ENCODE results near the gene EPHA6. TPM values are rescaled to one million over a fixed set of nuclear protein-coding genes. Genes with fewer than 3 reads are reported as not detected.
A peak's percentile ranks its signal among the peaks of the same experiment; 100 is the strongest.

Gene EPHA6
- total RNA-seq, 1 experiment from 2014 or later = 0.61 TPM

GRCh38 chr3:97105989-97106651 lies 291.7 kb downstream of the EPHA6 start:
- TF ChIP-seq, protein P1, sequence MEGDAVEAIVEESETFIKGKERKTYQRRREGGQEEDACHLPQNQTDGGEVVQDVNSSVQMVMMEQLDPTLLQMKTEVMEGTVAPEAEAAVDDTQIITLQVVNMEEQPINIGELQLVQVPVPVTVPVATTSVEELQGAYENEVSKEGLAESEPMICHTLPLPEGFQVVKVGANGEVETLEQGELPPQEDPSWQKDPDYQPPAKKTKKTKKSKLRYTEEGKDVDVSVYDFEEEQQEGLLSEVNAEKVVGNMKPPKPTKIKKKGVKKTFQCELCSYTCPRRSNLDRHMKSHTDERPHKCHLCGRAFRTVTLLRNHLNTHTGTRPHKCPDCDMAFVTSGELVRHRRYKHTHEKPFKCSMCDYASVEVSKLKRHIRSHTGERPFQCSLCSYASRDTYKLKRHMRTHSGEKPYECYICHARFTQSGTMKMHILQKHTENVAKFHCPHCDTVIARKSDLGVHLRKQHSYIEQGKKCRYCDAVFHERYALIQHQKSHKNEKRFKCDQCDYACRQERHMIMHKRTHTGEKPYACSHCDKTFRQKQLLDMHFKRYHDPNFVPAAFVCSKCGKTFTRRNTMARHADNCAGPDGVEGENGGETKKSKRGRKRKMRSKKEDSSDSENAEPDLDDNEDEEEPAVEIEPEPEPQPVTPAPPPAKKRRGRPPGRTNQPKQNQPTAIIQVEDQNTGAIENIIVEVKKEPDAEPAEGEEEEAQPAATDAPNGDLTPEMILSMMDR (conservative IDR thresholded peaks at IDR 0.05) = no peak
- Mint-ChIP-seq H3K36me3 (ENCODE audit: insufficient read depth in 1 of 3, low read depth in 3 of 3) (no peaks in the 10 kb centered on the region), H3K9me3 (no peaks in the 10 kb centered on the region), H3K27me3 (ENCODE audit: low read depth) (no peaks in the 10 kb centered on the region), H3K27ac (peak overlapping the region in 2 of 3 experiments; percentile 34 to 57; a peak in 2 of 7 replicates), H3K4me1 (peaks cover 10 to 12% of the 10 kb centered on the region in 2 experiments), H3K4me3 (peak overlapping the region in 1 of 2 experiments; percentile 30; a peak in 1 of 5 replicates)
- Histone ChIP-seq H2BK15ac (ENCODE audit: low read depth, low read length) (no peak overlapping the region), H3K27ac (ENCODE audit: insufficient read length, low read depth, low read length) (no peak overlapping the region), H4K91ac (ENCODE audit: insufficient read length, low read depth, low read length) (no peak overlapping the region), H4K20me1 (ENCODE audit: control insufficient read depth, insufficient read depth, insufficient read length) (no peaks in the 10 kb centered on the region), H3K18ac (ENCODE audit: insufficient read length, low read depth, low read length) (no peak overlapping the region), H3K9me3 (ENCODE audit: control insufficient read depth, low read depth, low read length) (no peaks in the 10 kb centered on the region), H4K5ac (ENCODE audit: insufficient read length, low read depth, low read length) (no peak overlapping the region), H3K9ac (ENCODE audit: extremely low read depth, insufficient read length, low read length) (no peak overlapping the region), H3K4me1 (ENCODE audit: insufficient read depth, low read length) (no peaks in the 10 kb centered on the region; the same call in 1 of the 2 replicates), H3K79me2 (ENCODE audit: insufficient read depth, low read length) (no peaks in the 10 kb centered on the region), H3T11ph (ENCODE audit: low read length) (no peak overlapping the region), H2AK5ac (ENCODE audit: insufficient read length, low read length) (no peak overlapping the region), H3K23ac (ENCODE audit: insufficient read length, low read depth, low read length) (no peak overlapping the region), H3K56ac (ENCODE audit: insufficient read length, low read depth, low read length) (no peak overlapping the region), H3K4ac (ENCODE audit: low read depth, low read length) (no peak overlapping the region), H2BK5ac (ENCODE audit: insufficient read length, low read length) (no peak overlapping the region), H4K8ac (replicated peaks; ENCODE audit: insufficient read length, low read depth, low read length) (no peak overlapping the region), H2BK20ac (ENCODE audit: low read depth, low read length, poor library complexity, severe bottlenecking) (no peak overlapping the region), H3K14ac (ENCODE audit: insufficient read depth, low read length) (no peak overlapping the region), H2BK120ac (ENCODE audit: low read depth, low read length, poor library complexity, severe bottlenecking) (no peak overlapping the region), H2AFZ (ENCODE audit: low read length) (no peak overlapping the region), H3K79me1 (ENCODE audit: insufficient read depth, low read depth, low read length, poor library complexity, severe bottlenecking) (no peaks in the 10 kb centered on the region), H2BK12ac (ENCODE audit: insufficient read length, low read depth, low read length) (no peak overlapping the region), H3K27me3 (ENCODE audit: insufficient read depth, low read length) (no peaks in the 10 kb centered on the region), H3K4me2 (ENCODE audit: insufficient read depth, insufficient read length, low read length) (no peak overlapping the region), H3K23me2 (ENCODE audit: insufficient read length, low read depth, low read length, poor library complexity, severe bottlenecking) (no peaks in the 10 kb centered on the region)
- no peak for DNase-seq
- no CpG with 5 or more reads among the region's 4 CpGs for WGBS (ENCODE audit: extremely low coverage, insufficient read length, low lambda C conversion rate)
